ENCODE results near the gene RBPJL. TPM values are rescaled to one million over a fixed set of nuclear protein-coding genes. Genes with fewer than 3 reads are reported as not detected.

The RBPJL gene
- total RNA-seq, 1 experiment from 2014 or later, result not detected

GRCh38 chr20:45322952-45323383 is 16.3 kb downstream of the RBPJL start:
- RAD21 ChIA-PET (ENCODE audit: low non-redundant PET in 1 of 2, low total read pairs in 2 of 2, uncharacterized antibody in 2 of 2, unreplicated experiment in 2 of 2), result interaction anchor here (0.6 to 1.4 kb wide), 8 partner anchors 12 to 448 kb away, joined by 3 to 14 read pairs (median 4); partner anchors contain the start of gene SYS1 (in 1 of the 2)
- H3K36me3 ChIP-seq (ENCODE audit: control insufficient read depth in 1 of 2, insufficient read depth in 2 of 2, low read length in 2 of 2), result peaks cover 2 to 11% of the 10 kb centered on the region in 2 experiments; a peak in 2 of 4 replicates
- DNase-seq (ENCODE audit: low read depth, low spot score), result peak; percentile 31
- H3K27me3 ChIP-seq (ENCODE audit: insufficient read depth, low read length), result no peaks in the 10 kb centered on the region
- H3K4me3 ChIP-seq (replicated peaks in 1 of 2; ENCODE audit: low read depth in 1 of 2, low read length in 2 of 2), result no peak overlapping the region
- intact Hi-C loops (cut with micrococcal nuclease), result loop anchor here (1.0 kb wide), 1 partner anchor 448 kb away; no protein-coding TSS in a partner anchor
- POLR2A ChIA-PET, result interaction anchor here (0.9 to 1.7 kb wide), 7 partner anchors 14 to 114 kb away, joined by 4 to 10 read pairs (median 5); partner anchors contain the start of genes SDC4 and SYS1
- 0 out of 2 replicates have a peak, but pooled peaks cover 2% of the 10 kb centered on the region for H3K79me2 ChIP-seq (ENCODE audit: insufficient read depth, low read length)
- no TSS peak for BruUV-seq (replicated peaks)
- no peaks in the 10 kb centered on the region for H3K9me3 ChIP-seq (ENCODE audit: control insufficient read depth in 1 of 2, insufficient read depth in 1 of 2, low read depth in 1 of 2, low read length in 2 of 2)
- H4K20me1 ChIP-seq (ENCODE audit: insufficient read depth), result no peaks in the 10 kb centered on the region
- H3K4me2 ChIP-seq (ENCODE audit: low read length), result no peak overlapping the region
- H2AFZ ChIP-seq (ENCODE audit: low read depth, low read length, poor library complexity, severe bottlenecking), result no peak overlapping the region
- H3K27ac ChIP-seq (ENCODE audit: low read depth, low read length), result no peak overlapping the region
- peak; percentile 68 for ATAC-seq
- CTCF ChIA-PET, result interaction anchor here (0.9 to 6.9 kb wide), 13 partner anchors 11 to 448 kb away, joined by 3 to 100 read pairs (median 4); partner anchors contain the start of gene SYS1
- no peaks in the 10 kb centered on the region for H3K4me1 ChIP-seq (ENCODE audit: control insufficient read depth in 1 of 2, insufficient read depth in 2 of 2, low read length in 2 of 2)
- no peak overlapping the region for H3K9ac ChIP-seq (ENCODE audit: low read length)
- no peaks in the 10 kb centered on the region for H3K9me2 ChIP-seq (ENCODE audit: insufficient read depth)
- TF ChIP-seq ZNF274 (IDR thresholded peaks at IDR 0.05; ENCODE audit: low read depth, low read length) (no peak), YY1 (IDR thresholded peaks at IDR 0.05; ENCODE audit: extremely low read depth, insufficient replicate concordance, low read depth, low read length) (no peak), RAD21 (IDR thresholded peaks at IDR 0.05; ENCODE audit: low read depth) (peak; percentile 91), CTCF (IDR thresholded peaks at IDR 0.05 in 2 of 3, conservative IDR thresholded peaks at IDR 0.05 in 1 of 3; ENCODE audit: borderline replicate concordance in 1 of 3, insufficient read depth in 1 of 3, low read depth in 2 of 3, low read length in 2 of 3) (peak; percentile 13 to 79 (median 28); a peak in 3 of 6 replicates), SIN3A (IDR thresholded peaks at IDR 0.05; ENCODE audit: low read depth) (no peak), POLR2A (IDR thresholded peaks at IDR 0.05; ENCODE audit: borderline replicate concordance, extremely low read depth, insufficient read depth, insufficient read length) (no peak)
- TF ChIP-seq, protein P1, sequence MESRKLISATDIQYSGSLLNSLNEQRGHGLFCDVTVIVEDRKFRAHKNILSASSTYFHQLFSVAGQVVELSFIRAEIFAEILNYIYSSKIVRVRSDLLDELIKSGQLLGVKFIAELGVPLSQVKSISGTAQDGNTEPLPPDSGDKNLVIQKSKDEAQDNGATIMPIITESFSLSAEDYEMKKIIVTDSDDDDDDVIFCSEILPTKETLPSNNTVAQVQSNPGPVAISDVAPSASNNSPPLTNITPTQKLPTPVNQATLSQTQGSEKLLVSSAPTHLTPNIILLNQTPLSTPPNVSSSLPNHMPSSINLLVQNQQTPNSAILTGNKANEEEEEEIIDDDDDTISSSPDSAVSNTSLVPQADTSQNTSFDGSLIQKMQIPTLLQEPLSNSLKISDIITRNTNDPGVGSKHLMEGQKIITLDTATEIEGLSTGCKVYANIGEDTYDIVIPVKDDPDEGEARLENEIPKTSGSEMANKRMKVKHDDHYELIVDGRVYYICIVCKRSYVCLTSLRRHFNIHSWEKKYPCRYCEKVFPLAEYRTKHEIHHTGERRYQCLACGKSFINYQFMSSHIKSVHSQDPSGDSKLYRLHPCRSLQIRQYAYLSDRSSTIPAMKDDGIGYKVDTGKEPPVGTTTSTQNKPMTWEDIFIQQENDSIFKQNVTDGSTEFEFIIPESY (IDR thresholded peaks at IDR 0.05; ENCODE audit: extremely low read depth, insufficient replicate concordance, low read length), result no peak
